ENCODE data around the gene C1orf141. TPM values are rescaled to one million over a fixed set of nuclear protein-coding genes. Genes with fewer than 3 reads are reported as not detected.

The C1orf141 gene
- total and polyA plus RNA-seq, 9 of the 15 experiments (the other 6 are each of a cell fraction or from before 2014, with no cell fraction given), result not detected

- TF ChIP-seq NR2C1 (IDR thresholded peaks at IDR 0.05), result no peak
- TF ChIP-seq NR2C1 (tag; IDR thresholded peaks at IDR 0.05), result peak; percentile 58
- no peak for TF ChIP-seq KAT8 (IDR thresholded peaks at IDR 0.05; ENCODE audit: low read depth)
- TF ChIP-seq E2F1 (CRISPR knock-in tag; IDR thresholded peaks at IDR 0.05), result 0 out of 2 replicates have a peak, but pooled peaks have one; percentile 65
- no peak for TF ChIP-seq POLR3G (IDR thresholded peaks at IDR 0.05; ENCODE audit: extremely low read depth, insufficient read length, insufficient replicate concordance)
- TF ChIP-seq, protein P1, sequence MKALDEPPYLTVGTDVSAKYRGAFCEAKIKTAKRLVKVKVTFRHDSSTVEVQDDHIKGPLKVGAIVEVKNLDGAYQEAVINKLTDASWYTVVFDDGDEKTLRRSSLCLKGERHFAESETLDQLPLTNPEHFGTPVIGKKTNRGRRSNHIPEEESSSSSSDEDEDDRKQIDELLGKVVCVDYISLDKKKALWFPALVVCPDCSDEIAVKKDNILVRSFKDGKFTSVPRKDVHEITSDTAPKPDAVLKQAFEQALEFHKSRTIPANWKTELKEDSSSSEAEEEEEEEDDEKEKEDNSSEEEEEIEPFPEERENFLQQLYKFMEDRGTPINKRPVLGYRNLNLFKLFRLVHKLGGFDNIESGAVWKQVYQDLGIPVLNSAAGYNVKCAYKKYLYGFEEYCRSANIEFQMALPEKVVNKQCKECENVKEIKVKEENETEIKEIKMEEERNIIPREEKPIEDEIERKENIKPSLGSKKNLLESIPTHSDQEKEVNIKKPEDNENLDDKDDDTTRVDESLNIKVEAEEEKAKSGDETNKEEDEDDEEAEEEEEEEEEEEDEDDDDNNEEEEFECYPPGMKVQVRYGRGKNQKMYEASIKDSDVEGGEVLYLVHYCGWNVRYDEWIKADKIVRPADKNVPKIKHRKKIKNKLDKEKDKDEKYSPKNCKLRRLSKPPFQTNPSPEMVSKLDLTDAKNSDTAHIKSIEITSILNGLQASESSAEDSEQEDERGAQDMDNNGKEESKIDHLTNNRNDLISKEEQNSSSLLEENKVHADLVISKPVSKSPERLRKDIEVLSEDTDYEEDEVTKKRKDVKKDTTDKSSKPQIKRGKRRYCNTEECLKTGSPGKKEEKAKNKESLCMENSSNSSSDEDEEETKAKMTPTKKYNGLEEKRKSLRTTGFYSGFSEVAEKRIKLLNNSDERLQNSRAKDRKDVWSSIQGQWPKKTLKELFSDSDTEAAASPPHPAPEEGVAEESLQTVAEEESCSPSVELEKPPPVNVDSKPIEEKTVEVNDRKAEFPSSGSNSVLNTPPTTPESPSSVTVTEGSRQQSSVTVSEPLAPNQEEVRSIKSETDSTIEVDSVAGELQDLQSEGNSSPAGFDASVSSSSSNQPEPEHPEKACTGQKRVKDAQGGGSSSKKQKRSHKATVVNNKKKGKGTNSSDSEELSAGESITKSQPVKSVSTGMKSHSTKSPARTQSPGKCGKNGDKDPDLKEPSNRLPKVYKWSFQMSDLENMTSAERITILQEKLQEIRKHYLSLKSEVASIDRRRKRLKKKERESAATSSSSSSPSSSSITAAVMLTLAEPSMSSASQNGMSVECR (CRISPR knock-in tag; IDR thresholded peaks at IDR 0.05), result peak; percentile 6; the same call in 1 of the 2 replicates
- TF ChIP-seq, protein P2, sequence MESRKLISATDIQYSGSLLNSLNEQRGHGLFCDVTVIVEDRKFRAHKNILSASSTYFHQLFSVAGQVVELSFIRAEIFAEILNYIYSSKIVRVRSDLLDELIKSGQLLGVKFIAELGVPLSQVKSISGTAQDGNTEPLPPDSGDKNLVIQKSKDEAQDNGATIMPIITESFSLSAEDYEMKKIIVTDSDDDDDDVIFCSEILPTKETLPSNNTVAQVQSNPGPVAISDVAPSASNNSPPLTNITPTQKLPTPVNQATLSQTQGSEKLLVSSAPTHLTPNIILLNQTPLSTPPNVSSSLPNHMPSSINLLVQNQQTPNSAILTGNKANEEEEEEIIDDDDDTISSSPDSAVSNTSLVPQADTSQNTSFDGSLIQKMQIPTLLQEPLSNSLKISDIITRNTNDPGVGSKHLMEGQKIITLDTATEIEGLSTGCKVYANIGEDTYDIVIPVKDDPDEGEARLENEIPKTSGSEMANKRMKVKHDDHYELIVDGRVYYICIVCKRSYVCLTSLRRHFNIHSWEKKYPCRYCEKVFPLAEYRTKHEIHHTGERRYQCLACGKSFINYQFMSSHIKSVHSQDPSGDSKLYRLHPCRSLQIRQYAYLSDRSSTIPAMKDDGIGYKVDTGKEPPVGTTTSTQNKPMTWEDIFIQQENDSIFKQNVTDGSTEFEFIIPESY (CRISPR knock-in tag; IDR thresholded peaks at IDR 0.05), result 0 out of 2 replicates have a peak, but pooled peaks have one; percentile 36
- 0 out of 2 replicates have a peak, but pooled peaks have one; percentile 14 for TF ChIP-seq ATF4 (CRISPR knock-in tag; IDR thresholded peaks at IDR 0.05)
- TF ChIP-seq TBP (optimal IDR thresholded peaks at IDR 0.05; ENCODE audit: low read depth, low read length), result peak; percentile 8
- peak; percentile 46; the same call in 1 of the 2 replicates for TF ChIP-seq ZNF511 (CRISPR knock-in tag; IDR thresholded peaks at IDR 0.05)
- TF ChIP-seq, protein P3, sequence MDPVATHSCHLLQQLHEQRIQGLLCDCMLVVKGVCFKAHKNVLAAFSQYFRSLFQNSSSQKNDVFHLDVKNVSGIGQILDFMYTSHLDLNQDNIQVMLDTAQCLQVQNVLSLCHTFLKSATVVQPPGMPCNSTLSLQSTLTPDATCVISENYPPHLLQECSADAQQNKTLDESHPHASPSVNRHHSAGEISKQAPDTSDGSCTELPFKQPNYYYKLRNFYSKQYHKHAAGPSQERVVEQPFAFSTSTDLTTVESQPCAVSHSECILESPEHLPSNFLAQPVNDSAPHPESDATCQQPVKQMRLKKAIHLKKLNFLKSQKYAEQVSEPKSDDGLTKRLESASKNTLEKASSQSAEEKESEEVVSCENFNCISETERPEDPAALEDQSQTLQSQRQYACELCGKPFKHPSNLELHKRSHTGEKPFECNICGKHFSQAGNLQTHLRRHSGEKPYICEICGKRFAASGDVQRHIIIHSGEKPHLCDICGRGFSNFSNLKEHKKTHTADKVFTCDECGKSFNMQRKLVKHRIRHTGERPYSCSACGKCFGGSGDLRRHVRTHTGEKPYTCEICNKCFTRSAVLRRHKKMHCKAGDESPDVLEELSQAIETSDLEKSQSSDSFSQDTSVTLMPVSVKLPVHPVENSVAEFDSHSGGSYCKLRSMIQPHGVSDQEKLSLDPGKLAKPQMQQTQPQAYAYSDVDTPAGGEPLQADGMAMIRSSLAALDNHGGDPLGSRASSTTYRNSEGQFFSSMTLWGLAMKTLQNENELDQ (CRISPR knock-in tag; IDR thresholded peaks at IDR 0.05; ENCODE audit: borderline replicate concordance), result no peak
- TF ChIP-seq TGIF2 (CRISPR knock-in tag; IDR thresholded peaks at IDR 0.05), result 0 out of 2 replicates have a peak, but pooled peaks have one; percentile 65
- peak; percentile 70 for TF ChIP-seq GABPA (tag; conservative IDR thresholded peaks at IDR 0.05; ENCODE audit: low read depth)
Observed at GRCh38 chr1:67053785-67054772, 80.7 kb downstream of the C1orf141 start, which contains the start of gene SLC35D1 (continued).
